Measurements from ENCODE around the gene ST6GALNAC3. TPM values are rescaled to one million over a fixed set of nuclear protein-coding genes. Genes with fewer than 3 reads are reported as not detected.
A peak's percentile ranks its signal among the peaks of the same experiment; 100 is the strongest.

ST6GALNAC3 gene
- total and polyA plus RNA-seq, 11 donors, result 2.5 to 7.7 (median 4.4) TPM

- Histone ChIP-seq H3K4me1 (peaks cover 0 to 32% (median 8%) of the 10 kb centered on the region in 12 donors), H3K27me3 (peaks cover 0 to 7% (median 0%) of the 10 kb centered on the region in 9 donors), H3K36me3 (no peaks in the 10 kb centered on the region), H3K4me3 (no peak overlapping the region), H3K27ac (no peak overlapping the region), H3K9me3 (no peaks in the 10 kb centered on the region)
- intact Hi-C loops (cut with DNase I), result no loop called here
- WGBS, 4 donors, result 94 to 100% (median 96%) methylated on average over 2 of the region's 2 CpGs
- no peak for TF ChIP-seq POLR2A (IDR thresholded peaks at IDR 0.05)
- TF ChIP-seq, protein P1, sequence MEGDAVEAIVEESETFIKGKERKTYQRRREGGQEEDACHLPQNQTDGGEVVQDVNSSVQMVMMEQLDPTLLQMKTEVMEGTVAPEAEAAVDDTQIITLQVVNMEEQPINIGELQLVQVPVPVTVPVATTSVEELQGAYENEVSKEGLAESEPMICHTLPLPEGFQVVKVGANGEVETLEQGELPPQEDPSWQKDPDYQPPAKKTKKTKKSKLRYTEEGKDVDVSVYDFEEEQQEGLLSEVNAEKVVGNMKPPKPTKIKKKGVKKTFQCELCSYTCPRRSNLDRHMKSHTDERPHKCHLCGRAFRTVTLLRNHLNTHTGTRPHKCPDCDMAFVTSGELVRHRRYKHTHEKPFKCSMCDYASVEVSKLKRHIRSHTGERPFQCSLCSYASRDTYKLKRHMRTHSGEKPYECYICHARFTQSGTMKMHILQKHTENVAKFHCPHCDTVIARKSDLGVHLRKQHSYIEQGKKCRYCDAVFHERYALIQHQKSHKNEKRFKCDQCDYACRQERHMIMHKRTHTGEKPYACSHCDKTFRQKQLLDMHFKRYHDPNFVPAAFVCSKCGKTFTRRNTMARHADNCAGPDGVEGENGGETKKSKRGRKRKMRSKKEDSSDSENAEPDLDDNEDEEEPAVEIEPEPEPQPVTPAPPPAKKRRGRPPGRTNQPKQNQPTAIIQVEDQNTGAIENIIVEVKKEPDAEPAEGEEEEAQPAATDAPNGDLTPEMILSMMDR (IDR thresholded peaks at IDR 0.05), result no peak
- DNase-seq (no peak), ATAC-seq (no peak)
These were observed 69.7 kb downstream of the ST6GALNAC3 start for GRCh38 chr1:76144247-76144646.

GRCh38 chr1:76145332-76145731, 70.8 kb downstream of the ST6GALNAC3 start:
- ATAC-seq (no peak), DNase-seq (no peak)
- Histone ChIP-seq H3K4me1 (peaks cover 0 to 21% (median 2%) of the 10 kb centered on the region in 12 donors), H3K36me3 (no peaks in the 10 kb centered on the region), H3K9me3 (no peaks in the 10 kb centered on the region), H3K27me3 (peaks cover 0 to 10% (median 0%) of the 10 kb centered on the region in 9 donors), H3K4me3 (no peak overlapping the region), H3K27ac (no peak overlapping the region)
- no peak for TF ChIP-seq POLR2A (IDR thresholded peaks at IDR 0.05)
- TF ChIP-seq, protein P1 (IDR thresholded peaks at IDR 0.05), result no peak
- intact Hi-C loops (cut with DNase I), result loop anchor here in 1 of 10 donors (5.0 kb wide), 1 partner anchor 153 kb away; no protein-coding TSS in a partner anchor
- WGBS, 4 donors, result 77 to 92% (median 83%) methylated on average over 6 of the region's 6 CpGs

- Histone ChIP-seq H3K9me3 (no peaks in the 10 kb centered on the region), H3K27me3 (peaks cover 0 to 10% (median 0%) of the 10 kb centered on the region in 9 donors), H3K36me3 (no peaks in the 10 kb centered on the region), H3K27ac (no peak overlapping the region), H3K4me1 (peaks cover 0 to 12% (median under 1%) of the 10 kb centered on the region in 12 donors), H3K4me3 (no peak overlapping the region)
- intact Hi-C loops (cut with DNase I), result loop anchor here in 1 of 10 donors (5.0 kb wide), 1 partner anchor 154 kb away; no protein-coding TSS in a partner anchor
- TF ChIP-seq, protein P1 (IDR thresholded peaks at IDR 0.05), result no peak
- TF ChIP-seq POLR2A (IDR thresholded peaks at IDR 0.05), result no peak
- DNase-seq, result no peak
- WGBS, 4 donors, result 47 to 63% (median 56%) methylated on average over 1 of the region's 1 CpG
- ATAC-seq, result no peak
These were observed 71.6 kb downstream of the ST6GALNAC3 start for GRCh38 chr1:76146184-76146583.

GRCh38 chr1:76147917-76148316, 73.4 kb downstream of the ST6GALNAC3 start:
- WGBS, 4 donors, result 59 to 64% (median 61%) methylated on average over 4 of the region's 4 CpGs
- no peaks in the 10 kb centered on the region for H3K36me3 ChIP-seq
- DNase-seq (no peak), ATAC-seq (peak in 1 of 4 donors; percentile 74)
- no peaks in the 10 kb centered on the region for H3K9me3 ChIP-seq
- H3K27me3 ChIP-seq, result peaks cover 0 to 10% (median 0%) of the 10 kb centered on the region in 9 donors
- H3K27ac ChIP-seq, result no peak overlapping the region
- peaks cover 0 to 5% (median 0%) of the 10 kb centered on the region in 12 donors for H3K4me1 ChIP-seq
- intact Hi-C loops (cut with DNase I), result loop anchor here in 1 of 10 donors (5.0 kb wide), 1 partner anchor 156 kb away; no protein-coding TSS in a partner anchor
- no peak for TF ChIP-seq POLR2A (IDR thresholded peaks at IDR 0.05)
- TF ChIP-seq, protein P1 (IDR thresholded peaks at IDR 0.05), result no peak
- H3K4me3 ChIP-seq, result no peak overlapping the region

All from heart left ventricle (tissue), 16 donors.